Measurements from ENCODE around the gene ASB13. TPM values are rescaled to one million over a fixed set of nuclear protein-coding genes. Genes with fewer than 3 reads are reported as not detected.
"Not testable (repeated sequence)": the region's sequence is repeated elsewhere in the genome, so short reads cannot be mapped to it uniquely, and the experiment has no call there.

The ASB13 gene
- total RNA-seq, 1 donor from 2014 or later = 10.3 TPM

DNA sequence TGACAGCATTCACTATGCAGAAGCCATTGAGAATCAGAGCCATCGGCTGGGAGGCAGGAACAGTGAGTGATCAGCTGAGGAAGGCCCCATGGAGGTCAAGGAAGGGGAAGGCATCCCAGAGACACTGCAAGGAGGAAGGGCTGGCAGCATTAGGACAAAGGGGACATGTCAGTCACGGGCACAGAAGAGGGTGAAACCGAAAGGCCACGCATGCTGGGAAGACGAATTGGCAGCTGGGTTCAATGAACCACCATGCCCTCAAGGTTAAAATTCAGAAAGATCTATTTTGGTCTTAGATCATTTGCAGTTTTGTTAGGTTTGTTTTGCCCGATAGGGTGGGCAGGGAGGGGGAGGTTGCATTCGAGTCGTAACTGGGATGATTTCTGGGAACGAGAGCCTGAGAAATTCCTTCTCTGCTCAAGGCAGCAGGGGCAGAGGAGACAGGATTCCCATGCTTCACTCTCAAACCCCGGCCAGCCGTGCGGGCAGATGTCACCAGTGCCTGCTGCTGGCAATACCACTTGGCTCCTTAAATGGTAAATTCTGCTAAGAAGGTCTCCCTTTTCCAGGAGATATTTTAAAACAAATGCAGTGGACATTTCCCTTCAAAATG lies 57.7 kb downstream of the ASB13 start:
- DNase-seq (ENCODE audit: low read depth) = no peak

DNA sequence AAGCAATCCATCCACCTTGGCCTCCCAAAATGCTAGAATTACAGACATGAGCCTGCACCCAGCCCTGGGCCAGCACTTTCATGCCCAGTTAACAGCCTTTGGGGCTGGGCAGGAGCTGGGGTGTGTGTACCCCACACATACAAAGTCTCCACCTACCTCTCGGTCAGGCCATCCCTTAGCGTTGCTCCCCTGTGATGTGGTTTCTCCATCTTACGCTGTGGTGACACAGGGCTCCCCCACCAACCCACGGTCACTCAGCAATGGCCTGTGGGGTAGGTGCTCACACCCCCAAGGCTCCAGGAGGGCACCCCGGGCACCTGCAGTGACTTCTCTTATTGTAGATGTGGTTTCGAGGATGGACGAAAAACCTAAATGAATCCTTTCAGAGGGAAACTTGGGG lies 58.8 kb downstream of the ASB13 start:
- DNase-seq (ENCODE audit: low read depth) = no peak

DNA sequence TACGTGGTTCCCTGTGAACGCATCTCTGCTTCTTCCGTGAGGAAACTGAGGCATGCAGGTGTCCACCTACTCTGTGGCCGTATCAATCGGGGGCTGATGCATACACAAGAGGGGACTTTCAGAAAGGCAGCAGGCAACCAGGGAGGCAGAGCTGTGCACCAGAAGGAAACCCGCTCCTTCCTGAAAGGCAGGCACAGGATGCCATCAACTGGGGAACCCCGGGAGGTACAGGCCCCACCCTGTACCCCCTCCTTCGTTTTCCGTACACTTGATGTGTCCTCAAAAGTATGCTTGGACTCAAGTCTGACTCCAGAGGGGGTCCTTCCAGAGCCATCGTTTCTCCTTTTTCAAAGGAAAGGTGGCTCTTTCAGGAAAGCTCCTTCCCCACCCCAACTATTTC lies 59.5 kb downstream of the ASB13 start:
- no peak for DNase-seq (ENCODE audit: low read depth)

DNA sequence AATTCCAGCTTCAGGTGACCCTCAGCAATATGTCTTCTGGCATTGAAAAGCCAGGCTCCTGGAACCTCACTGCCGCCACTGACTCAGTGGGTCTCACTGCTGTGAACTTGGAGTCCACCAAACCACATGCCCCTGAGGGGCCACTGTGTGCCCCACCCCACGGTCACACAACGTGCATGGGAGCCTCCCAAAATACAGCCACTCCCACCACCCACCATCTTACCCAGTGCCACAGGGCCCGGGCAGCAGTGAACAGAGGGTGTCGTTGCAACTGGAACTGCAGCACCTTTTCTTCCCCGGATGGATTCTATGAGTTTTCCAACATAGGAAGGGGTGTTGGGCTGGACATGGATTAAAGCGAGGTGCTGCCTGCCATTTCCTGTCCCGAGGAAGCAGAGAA lies 60.1 kb downstream of the ASB13 start:
- no peak for DNase-seq (ENCODE audit: low read depth)

DNA sequence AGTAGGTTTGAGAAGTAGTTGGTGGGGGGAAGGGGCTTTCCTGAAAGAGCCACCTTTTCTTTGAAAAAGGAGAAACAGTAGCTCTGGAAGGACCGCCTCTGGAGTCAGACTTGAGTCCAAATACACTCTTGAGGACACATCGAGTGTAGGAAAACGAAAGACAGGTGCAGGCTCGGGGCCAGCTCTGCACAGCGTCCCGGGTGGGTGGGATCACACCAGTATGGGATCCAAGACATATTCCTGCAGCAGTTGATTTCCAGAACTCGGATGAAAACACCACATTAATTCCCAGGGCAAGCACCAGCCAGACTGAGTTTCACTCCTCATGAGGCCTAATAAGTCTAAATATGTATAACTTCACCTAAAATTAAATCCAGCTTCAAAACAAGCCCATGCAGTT lies 61.4 kb downstream of the ASB13 start:
- no peak for DNase-seq (ENCODE audit: low read depth)

DNA sequence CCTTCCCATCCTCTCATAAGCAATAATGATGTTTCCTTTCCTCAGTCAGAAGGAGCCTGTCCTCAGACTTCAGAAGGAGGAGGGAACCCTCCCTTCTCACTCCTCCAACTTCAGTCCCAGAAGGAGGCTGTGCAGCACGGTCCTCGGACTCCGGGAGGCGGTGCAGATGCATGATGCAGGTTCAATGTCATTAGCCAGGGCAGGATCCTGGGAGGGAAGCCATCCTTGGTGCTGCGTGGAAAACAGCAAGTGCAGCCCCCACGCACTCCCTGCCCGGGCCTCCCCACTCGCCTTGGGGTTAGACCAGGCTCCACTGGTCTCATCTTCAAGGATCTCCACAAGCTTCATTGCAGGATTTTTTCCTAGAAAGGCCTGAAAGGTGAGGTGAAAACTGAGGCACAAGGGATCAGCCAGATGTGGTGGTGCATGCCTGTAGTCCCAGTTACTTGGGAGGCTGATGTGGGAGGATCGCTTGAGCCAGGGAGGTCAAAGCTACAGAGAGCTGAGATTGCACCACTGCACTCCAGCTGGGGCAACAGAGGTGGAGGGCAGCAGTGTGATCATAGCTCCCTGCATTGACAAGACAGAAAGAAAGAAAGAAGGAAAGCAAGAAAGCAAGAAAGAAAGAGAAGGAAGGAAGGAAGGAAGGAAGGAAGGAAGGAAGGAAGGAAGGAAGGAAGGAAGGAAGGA lies 62.0 kb downstream of the ASB13 start:
- DNase-seq (ENCODE audit: low read depth) = no peak

DNA sequence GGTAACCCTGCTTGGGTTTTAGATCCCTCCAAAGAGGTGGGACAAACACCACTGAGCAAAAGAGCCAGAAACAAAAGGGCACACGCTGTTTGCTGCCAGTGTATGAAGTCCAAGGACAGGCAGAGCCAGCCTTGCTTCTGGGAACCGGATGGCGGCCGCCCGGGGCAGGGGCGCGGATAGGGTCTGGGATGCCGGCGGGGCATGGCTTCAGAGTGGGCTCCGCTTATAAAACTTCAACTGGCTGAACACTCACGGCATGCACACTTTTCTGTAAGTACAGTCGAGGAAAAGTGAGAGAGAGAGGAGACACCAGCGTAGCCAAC lies 62.6 kb downstream of the ASB13 start:
- DNase-seq (ENCODE audit: low read depth) = no peak

DNA sequence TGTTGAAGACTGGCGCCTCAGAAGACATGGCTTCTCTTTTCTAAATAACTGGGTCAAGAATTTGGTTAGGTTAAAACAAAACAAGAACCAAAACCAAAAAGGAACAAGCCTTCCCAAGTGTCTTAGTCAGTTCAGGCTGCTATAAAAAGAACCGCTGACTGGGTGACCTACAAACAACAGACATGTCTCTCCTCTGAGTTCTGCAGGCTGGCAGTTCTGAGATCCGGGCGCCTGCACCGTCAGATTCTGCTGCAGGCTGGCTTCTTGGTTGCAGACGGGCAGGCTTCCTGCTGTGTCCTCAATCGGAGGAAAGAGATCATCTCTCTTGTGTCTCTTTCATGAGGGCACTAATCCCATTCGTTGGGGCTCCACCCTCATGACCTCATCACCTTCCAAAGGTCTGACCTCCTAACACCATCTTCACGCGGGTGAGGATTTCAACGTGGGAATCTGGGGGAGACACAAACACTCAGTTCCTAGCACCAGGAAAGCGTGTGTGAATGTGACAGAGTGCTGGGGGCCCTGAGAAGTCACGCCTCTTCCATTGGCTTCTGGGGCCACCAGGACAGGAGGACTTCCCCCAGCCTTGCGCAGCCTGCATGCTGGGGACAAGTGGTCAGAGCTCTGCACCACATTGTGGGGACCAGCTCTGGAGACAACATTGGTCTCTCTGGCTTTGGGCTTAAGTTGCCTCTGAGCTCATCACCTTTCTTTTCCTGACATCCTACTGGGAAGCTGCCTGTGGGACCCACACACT lies 63.1 kb downstream of the ASB13 start:
- DNase-seq (ENCODE audit: low read depth) = no peak

DNA sequence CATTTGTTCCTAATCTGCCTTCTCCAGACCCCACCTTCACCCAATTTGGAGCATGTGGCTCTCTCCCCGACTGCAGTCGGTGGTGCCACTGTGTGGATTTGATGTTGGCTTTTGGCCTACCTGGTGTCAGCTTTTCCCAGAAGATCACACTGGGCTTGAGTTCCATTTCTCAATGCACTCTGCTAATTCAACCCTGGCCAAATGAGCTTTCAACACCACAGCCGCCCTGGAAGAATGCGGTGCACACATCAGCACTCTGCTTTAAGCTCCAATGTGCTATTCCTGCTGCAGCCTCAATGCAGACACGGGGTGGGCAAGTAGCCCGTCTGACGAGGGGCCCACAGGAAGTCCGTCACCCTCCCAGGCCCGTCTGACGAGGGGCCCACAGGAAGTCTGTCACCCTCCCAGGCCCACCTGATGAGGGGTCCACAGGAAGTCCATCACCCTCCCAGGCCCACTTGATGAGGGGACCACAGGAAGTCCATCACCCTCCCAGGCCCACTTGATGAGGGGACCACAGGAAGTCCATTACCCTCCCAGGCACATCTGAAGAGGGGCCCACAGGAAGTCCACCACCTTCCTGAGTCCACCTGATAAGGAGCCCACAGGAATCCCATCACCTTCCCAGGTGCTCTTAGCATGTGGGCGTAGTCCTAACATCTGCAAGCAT lies 64.4 kb downstream of the ASB13 start:
- DNase-seq (ENCODE audit: low read depth) = no peak

DNA sequence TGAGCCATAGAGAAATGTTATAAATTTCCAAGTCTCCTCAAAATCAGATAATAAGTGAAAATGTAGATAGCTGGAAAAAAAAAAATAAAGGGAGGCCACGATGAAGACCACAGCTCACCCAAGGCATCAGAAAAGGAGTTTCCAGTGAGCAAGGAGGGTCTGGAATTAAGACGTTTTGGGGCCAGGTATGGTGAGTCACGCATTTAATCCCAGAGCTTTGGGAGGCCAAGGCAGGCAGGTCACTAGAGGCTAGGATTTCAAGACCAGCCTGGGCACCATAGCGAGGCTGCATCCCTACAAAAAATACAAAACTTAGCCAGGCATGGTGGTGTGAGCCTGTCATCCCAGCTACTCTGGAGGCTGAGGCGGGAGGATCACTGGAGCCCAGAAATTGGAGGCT lies 65.5 kb downstream of the ASB13 start:
- no peak for DNase-seq (ENCODE audit: low read depth)

DNA sequence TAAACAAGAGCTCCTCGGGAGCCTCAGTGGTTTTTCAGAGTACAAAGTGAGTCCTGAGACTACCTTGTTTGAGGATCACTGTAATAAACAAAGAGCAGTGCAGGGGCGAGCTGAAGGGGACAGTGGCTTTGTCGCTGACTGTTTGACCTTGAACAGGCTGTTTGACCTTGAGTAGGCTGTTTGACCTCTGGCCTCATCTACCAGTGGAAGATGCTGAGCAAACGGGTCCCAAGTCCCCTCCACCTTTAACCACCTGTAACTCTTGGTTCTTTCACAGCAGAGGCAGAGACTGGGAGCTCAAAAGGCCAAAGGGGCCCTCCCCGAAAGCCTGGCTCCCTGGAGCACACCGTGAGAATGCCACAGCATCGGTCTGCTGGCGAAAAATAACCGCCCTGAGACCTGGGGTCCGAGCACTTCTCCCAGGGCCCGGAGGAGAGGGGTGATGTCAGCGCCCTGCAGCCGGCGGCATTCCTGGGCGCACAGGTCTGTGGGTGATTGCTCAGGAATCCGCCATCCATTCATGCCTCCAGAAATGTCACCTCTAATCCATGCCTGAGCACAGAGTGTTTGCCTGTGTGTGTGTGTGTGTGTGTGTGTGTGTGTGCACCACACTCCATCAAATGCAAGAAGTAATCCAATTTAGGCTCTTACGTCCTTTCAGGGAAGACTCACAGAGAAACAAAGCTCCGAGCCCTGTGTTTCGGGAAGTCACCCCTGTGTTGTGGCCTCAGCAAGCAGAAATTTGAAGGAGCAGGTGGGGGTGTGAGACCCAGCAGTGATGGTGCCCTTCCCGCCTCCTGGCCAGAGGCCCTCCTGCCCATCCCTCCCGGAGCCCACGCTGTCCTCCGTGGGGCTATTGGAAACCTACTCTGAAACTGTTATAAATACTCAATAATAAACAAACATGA lies 66.5 kb downstream of the ASB13 start:
- no peak for DNase-seq (ENCODE audit: low read depth)

DNA sequence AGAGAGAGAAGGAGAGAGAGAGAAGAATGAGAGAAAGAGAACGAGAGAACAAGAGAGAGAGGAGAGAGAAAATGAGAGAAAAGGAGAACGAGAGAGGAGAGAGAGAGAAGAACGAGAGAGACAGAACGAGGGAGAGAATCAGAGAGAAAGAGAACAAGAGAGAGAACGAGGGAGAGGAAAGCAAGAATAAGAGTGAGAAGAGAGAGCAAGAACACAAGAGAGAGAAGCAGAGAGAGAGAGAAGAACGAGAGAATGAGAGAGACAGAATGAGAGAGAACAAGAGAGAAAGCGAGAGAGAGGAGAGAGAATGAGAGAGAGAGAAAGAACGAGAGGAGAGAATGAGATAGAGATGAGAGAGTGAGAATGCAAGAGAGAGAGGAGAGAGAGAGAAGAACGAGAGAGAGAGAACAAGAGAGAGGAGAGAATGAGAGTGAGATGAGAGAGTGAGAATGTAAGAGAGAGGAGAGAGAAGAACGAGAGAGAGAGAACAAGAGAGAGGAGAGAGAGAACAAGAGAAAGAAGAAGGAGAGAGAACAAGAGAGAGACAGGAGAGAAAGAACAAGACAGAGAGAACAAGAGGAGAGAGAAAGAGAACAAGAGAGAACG lies 68.2 kb downstream of the ASB13 start:
- no peak for DNase-seq (ENCODE audit: low read depth)

DNA sequence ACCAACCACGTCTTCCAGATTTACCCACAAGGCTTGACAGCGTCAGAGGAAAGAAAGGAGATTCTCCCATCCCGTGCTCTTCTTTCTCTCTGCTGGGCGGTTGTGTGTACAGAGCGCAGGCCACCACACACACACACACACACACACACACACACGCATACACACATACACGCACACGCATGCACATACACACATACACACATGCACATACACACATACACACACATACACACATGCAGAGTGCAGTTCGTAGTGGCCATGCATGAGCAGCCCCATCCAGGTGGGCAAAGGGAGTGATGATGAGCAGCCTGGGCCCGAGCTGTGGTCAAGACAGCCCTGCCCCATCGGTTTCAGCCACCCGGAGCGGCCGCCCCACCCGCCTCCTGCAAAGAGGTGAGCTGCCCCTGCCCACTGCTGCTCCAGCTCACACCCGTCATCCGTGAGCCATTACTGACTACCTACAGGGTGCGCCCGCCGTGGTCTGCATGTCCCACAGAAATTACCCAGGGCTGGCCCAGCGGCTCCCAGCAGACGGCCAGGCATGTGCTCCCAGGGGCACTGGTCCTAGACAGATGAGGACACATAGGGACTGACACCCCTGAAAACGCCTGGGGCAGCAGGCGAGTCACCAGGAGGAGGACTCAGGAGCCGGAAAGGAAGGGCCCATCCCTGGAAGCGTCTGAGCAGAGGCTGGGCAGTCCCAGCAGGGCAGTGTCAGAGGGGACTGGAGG lies 69.6 kb downstream of the ASB13 start:
- no peak for DNase-seq (ENCODE audit: low read depth)

DNA sequence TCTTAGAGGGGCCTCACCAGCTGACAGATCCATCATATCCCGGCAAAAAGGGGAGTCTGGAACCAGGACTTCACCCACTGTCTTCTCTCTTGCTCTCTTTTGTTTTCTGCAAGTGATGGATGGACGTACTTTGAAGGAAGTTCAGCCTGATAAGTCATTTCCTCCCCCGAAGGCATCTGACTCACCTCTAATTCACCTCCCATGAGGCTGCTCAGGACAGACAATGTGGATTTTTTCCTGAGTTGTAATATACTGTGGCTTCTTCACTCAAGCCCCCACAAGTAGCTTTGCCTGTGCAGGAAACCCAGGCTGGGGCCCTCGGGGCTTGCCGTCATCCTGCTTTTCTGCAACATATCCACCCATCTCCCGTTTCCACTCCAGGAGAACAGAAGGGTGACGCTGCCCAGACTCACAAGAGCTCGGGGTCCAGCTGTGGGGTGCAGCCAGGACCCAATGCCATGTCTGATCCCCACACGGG lies 70.4 kb downstream of the ASB13 start:
- no peak for DNase-seq (ENCODE audit: low read depth)

DNA sequence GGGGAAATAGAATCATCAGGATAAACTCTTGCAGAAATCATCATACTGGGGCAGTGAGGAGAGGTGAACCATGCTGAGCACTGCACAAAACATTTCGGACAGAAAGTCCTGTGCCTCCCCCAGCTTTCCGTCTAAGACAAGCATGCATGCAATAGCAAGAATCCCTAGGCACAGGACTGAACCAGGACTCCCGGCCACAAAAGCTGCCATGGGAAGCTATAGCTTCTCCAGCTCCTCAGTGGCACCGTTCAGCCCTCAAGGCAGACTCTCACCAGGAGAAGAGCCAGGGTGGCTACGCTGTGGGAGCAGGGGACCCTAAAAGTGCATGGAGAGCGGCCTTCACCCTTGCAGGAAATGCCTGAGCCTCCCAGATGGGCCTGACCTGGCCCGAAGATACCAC lies 70.8 kb downstream of the ASB13 start:
- no peak for DNase-seq (ENCODE audit: low read depth)

DNA sequence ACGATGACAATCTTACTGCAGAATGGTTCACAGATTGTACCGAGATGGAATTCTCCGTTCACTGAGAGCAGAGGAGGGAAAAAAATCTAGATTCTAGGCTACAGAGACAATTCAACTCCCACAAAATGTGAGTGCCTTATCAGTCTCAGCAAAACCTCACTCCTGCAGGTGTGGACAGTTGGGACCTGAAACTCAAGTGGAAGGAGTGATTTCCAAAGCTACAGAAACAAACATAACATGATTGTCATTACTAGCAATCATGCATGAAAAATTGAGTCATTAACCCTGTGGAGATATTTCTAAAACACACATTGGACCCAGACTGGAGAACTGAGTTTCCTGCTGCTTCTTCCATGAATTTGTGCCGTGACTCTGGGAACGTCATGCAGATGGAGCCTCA lies 71.3 kb downstream of the ASB13 start:
- no peak for DNase-seq (ENCODE audit: low read depth)

DNA sequence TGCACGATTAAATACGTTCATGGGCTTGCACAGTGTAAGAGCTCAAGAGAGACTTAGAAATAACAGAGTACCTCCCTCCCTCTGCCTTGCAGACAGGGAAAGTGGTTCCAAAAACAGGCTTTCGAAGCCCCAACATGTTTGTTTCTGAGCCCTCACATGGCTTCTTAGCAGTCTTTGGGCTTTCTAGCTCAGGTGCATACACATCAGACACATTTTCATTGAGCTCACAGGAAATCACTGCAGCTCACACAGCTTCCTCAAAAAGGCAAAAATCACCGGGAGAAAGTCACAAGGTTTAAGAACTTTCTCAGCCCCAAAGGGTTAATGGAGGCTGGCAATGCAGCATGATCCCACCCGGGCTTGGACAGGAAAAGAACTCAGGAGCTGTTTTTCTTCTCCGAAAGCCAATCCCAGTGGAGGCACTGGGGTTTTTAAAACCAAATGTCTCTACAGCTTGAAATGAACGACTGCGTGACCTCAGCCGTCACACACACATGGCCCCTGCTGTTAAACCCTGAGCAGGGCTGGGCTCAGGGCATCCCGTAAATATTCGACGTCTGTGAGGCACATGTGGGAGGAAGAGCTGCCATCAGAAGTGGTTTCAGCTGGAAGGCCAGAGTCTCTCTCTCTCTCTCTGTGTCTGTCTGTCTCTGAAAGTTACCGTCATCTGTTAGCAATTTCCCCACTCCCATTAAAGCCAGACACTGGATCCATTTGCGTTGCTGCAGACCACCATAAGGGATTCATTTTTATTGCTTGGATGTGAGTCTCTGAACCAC lies 71.9 kb downstream of the ASB13 start:
- no peak for DNase-seq (ENCODE audit: low read depth)

DNA sequence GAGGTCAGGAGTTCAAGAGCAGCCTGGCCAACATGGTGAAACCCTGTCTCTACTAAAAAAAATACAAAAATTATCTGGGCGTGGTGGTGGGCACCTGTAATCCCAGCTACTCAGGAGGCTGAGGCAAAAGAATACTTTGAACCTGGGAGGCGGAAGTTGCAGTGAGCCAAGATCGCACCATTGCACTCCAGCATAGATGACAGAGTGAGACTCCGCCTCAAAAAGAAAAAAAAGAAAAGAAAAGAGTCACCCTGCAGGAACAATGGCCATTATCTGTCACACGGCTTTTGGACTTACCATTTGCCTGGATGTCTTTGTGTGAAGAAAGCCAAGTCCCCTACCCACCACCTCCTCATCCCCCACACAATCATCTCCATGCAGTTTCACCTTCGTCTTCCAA lies 73.0 kb downstream of the ASB13 start:
- DNase-seq (ENCODE audit: low read depth) = not testable (repeated sequence)

DNA sequence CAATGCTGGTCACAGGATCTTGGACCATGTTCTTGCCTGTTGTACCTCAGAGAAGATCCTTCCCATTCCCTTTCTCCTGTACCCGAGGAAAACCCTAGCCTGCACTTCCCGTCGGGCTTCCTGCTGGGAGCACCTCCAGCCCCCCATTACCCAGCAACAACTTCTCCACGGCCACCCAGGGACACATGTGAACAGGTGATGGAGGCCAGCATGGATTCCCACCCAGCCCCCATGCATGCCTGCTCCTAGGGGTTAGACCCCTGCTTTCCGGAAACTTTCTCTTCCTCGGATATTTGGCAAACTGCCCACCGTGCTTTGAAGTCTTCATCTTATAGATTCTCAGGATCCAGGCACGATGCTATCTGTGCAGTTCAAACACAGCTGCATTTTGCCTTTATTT lies 74.3 kb downstream of the ASB13 start:
- DNase-seq (ENCODE audit: low read depth) = no peak

All from myocyte (in vitro differentiated cells).